NCI-H1048 (cell line): ENCODE measurements around the gene SULF2.
A peak's percentile ranks its signal among the peaks of the same experiment; 100 is the strongest.

Experiments
- DNase-seq: peaks from one replicate; lab custom pipeline; 2025; lab: John Stamatoyannopoulos, UW

SULF2 gene

GRCh38 chr20:47667531-47668312, 117.6 kb downstream of the SULF2 start:
- DNase-seq = no peak

GRCh38 chr20:47667086-47667485, 118.2 kb downstream of the SULF2 start:
- DNase-seq = no peak

- DNase-seq = no peak
These were observed 119.0 kb downstream of the SULF2 start for GRCh38 chr20:47666304-47666703.

DNA sequence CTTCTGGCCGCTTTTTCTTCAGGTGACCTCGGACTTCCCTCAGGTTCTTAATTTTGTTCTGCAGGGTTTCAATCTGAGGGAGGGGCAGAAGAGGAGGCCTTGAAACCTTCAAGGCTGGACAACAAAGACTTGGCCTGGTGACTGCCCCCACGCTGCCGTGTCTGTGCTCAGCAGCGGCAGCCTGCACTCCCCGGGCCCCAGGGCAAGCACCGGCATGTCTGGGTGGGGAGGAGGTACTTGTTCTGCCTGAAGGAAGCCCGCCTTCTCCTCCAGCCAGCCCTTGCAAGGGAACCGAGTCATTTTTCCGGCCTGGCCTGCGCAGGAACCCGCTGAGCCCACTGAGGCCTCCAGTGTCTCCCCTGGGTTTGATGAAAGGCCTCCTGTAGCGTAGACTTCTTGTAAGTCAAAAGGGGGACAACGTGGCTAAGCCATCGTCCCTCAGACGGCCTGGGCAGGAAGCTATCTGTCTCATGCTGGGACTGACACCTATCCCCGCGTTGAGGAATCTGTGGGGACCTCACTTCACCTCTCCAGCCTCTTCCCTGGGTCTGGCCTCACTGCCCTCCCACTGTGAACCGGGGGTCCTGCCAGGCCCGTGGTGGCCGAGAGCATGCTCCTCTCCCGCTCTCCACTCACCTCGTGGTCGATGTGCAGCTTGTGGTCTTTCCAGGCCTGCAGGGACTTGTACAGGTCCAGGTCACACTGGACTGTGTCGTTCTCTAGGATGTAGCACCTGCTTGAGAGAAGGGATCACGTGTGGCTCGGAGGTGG, 119.9 kb downstream of the SULF2 start:
- no peak for DNase-seq

GRCh38 chr20:47664744-47665143, 120.5 kb downstream of the SULF2 start:
- DNase-seq = no peak

DNA sequence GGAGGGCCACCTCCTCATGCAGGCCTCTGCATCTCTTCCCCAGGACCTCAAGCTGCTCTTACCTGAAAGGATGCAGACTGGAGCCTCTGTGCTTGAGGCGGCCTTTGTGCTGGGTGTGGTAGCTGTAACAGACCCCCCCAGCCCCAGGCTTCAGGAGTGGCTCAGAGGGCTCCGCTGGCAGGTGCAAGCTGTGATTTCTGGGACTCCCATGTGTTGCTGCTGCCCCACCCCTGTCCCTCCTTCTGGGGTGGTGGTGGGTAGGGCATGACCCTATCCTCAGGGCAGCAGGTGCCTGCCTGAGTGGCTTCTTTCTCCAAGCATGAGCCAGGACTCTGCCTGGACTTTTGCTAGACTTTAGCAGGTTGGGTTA, 121.2 kb downstream of the SULF2 start:
- DNase-seq = no peak

DNA sequence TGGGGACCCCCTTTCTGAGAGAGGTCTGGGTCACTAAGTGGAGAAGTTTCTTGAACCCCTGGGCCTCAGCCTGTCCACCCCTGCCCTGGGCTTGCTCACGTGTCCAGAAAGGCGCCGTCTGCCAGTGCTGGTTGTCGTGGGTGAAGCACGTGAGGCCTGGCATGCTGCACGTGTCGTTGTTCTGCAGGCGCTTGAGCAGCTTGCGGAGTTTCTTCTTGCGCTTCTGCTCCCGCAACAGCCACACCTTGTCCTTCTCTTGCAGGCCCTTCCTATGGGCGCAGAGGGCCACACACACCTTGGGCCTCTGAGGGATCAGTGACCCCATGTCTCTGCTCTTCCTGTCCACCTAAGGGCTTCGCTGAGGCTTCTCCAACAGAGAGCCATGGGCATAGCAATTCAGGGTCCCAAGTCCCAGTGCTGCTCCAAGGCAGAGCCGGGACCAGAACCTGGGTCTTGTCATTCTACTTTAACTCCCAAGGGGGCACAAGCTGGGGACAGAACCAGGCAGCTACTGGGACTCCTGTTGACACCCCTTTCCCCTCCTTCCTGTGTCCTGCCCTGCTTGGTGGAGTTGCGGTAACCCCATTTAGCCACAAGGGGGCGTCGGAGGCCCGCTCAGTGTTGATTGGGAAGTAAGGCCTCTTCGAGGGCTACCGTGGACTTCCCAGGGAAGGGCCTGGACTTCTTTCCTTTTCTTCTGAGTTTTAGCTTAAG, 121.8 kb downstream of the SULF2 start:
- DNase-seq = peak; percentile 42

- DNase-seq = no peak
These were observed 122.6 kb downstream of the SULF2 start for GRCh38 chr20:47662483-47663353.

DNA sequence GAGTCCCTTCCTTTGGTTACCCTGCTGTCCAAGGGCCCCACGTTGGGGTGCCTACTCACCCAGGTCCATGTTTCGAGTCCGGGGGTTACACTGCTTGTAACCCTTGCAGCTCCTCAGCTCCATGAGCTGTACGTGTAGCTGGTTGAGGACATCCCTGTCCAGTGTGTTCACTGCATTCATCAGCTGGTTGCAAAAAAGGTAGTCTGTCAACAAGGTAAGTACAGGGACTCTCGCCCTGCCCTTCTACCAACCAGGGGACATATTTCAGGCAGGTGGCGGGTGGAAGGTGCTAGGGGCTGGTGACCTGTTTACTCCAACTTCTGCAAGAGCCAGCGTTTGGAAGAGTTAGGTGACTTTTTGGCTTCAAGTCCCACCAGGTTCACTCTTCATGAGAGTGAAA, 123.6 kb downstream of the SULF2 start:
- no peak for DNase-seq

GRCh38 chr20:47660983-47661700, 124.1 kb downstream of the SULF2 start:
- DNase-seq = no peak

GRCh38 chr20:47660602-47660905, 124.7 kb downstream of the SULF2 start:
- no peak for DNase-seq

DNA sequence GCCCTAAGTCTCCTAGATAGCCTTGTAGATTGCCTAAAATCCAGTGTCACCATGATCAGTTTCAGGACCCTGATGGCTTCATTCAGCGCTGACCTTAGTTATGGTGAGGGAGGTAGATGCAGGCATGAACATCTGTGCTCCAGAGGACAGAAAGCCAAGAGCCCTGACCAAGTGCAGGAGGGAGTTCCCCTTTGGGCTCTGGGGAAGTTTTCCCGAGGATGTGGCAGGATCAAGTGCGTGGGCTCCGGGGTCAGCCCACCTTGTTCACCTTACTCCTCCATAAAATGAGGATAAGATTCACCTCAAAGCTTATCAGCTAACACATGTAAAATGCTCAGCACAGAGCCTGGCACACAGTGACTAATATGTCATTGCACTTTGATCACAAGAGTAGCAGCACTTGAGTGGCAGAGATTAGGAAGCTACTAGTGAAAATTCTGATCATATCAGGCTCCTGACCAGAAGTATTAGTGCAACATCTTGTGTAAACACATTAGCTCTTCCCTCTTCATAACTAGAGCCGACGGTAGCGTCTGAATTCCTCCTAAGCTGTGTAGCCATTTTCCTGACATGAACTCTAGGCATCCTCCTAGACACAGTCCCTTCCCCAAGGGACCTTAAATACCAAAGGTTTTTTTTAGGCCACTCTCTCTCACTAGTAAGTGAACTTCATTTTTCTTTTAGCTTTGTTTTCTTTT, 125.2 kb downstream of the SULF2 start:
- no peak for DNase-seq

DNA sequence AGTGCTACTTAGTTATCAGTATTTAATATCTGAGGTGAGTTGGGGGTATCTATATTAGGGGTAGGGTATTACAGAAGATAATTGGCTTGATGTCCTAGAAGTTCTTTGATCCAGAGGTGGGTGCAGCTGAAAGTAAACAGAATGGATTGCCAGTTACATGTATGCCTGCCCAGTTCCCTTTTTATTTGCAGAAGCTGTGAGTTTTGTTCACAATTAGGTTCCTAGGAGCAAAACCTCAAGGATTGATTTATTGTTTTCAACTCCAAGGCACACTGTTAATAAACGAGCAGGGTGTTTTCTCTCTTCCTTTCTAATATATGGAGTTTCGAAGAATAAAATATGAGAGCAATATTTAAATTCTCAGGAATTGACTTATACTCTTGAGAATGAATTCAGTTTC, 129.0 kb downstream of the SULF2 start:
- no peak for DNase-seq

- no peak for DNase-seq
These were observed 129.6 kb downstream of the SULF2 start for GRCh38 chr20:47655635-47656034.

- DNase-seq = no peak
These were observed 130.9 kb downstream of the SULF2 start for GRCh38 chr20:47654370-47654769.

GRCh38 chr20:47653869-47654268, 131.4 kb downstream of the SULF2 start:
- DNase-seq = no peak

- DNase-seq = no peak
These were observed 132.5 kb downstream of the SULF2 start for GRCh38 chr20:47652794-47653193.

- no peak for DNase-seq
These were observed 133.0 kb downstream of the SULF2 start for GRCh38 chr20:47652301-47652700.

DNA sequence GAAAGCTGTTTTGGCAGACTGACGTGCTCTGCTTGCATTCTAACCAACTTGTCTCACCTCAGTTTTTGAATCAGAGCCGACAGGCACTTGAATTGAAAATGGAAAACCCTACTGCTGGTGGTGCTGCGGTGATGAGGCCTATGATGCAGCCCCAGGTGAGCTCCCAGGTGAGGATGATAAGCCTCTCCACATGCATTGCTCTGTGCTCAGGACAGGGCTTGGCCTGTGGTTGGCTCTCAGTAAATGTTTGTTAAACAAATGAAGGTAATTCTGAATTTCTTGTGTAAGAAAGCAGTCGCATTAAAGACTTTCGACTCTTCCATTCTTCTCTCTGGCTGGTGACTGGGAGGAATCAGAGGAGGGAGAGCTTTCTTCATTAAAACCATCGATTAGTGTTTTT, 136.3 kb downstream of the SULF2 start:
- no peak for DNase-seq

DNA sequence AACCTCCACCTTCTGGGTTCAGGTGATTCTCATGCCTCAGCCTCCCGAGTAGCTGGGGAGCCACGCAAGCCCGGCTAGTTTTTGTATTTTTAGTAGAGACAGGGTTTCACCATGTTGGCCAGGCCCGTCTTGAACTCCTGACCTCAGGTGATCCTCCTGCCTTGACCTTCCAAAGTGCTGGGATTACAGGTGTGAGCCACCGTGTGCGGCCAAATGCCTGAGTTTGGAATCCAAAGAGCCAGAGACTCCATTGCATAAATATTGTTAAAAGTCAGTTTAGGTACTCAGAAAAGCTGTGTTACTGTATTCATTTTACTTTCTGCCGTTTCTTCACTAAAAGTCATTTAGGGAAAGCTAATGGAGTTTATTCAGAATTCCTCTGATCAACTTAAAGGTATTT, 137.3 kb downstream of the SULF2 start:
- no peak for DNase-seq

- DNase-seq = no peak
These were observed 139.6 kb downstream of the SULF2 start for GRCh38 chr20:47645632-47646031.
